RKO (cell line): Measurements from ENCODE around the gene RGS14.
"Not testable (repeated sequence)": the region's sequence is repeated elsewhere in the genome, so short reads cannot be mapped to it uniquely, and the experiment has no call there.

Source experiments
- DNase-seq: peaks from one replicate; pipeline ENCODE4 v3.0.0-alpha.2; 2016; ENCODE audit warnings: low spot score

Gene RGS14

GRCh38 chr5:177365845-177366527 is 8.3 kb downstream of the RGS14 start:
- DNase-seq = no peak

- DNase-seq = no peak
Observed at GRCh38 chr5:177366528-177367322, 9.0 kb downstream of the RGS14 start.

- no peak for DNase-seq
Observed at GRCh38 chr5:177367323-177367848, 9.7 kb downstream of the RGS14 start.

GRCh38 chr5:177367981-177368868 is 10.5 kb downstream of the RGS14 start:
- no peak for DNase-seq

GRCh38 chr5:177368869-177369644 is 11.3 kb downstream of the RGS14 start:
- peak; percentile 60 for DNase-seq

- no peak for DNase-seq
Observed at GRCh38 chr5:177369645-177370440, 12.1 kb downstream of the RGS14 start.

- peak; percentile 94 for DNase-seq
Observed at GRCh38 chr5:177370488-177371119, 12.9 kb downstream of the RGS14 start.

- no peak for DNase-seq
Observed at GRCh38 chr5:177371120-177372033, 13.7 kb downstream of the RGS14 start.

- no peak for DNase-seq
Observed at GRCh38 chr5:177372034-177372896, 14.5 kb downstream of the RGS14 start.

GRCh38 chr5:177372910-177373309 is 15.2 kb downstream of the RGS14 start:
- DNase-seq = no peak

GRCh38 chr5:177373806-177374205 is 16.1 kb downstream of the RGS14 start:
- no peak for DNase-seq

- no peak for DNase-seq
Observed at GRCh38 chr5:177374211-177374610, 16.5 kb downstream of the RGS14 start.

GRCh38 chr5:177375516-177375915 is 17.8 kb downstream of the RGS14 start:
- not testable (repeated sequence) for DNase-seq

- no peak for DNase-seq
Observed at GRCh38 chr5:177376107-177376506, 18.4 kb downstream of the RGS14 start.

GRCh38 chr5:177377851-177378776 is 20.4 kb downstream of the RGS14 start:
- DNase-seq = no peak

- DNase-seq = peak; percentile 67
Observed at GRCh38 chr5:177378884-177379883, 21.5 kb downstream of the RGS14 start.
